Parathyroid adenoma (tissue), 2 donors: Measurements from ENCODE around the gene SMG6.
"Not testable (repeated sequence)": the region's sequence is repeated elsewhere in the genome, so short reads cannot be mapped to it uniquely, and the experiment has no call there.

ENCODE experiments used
- H2AFZ ChIP-seq: fragments of 300-600 bp; sonication (generic); one replicate; pipeline ENCODE4 v1.7.0; 2017; ENCODE audit warnings: antibody characterized with exemption, mild to moderate bottlenecking
- H3K27ac ChIP-seq: fragments of 300-600 bp; sonication (generic); one replicate; pipeline ENCODE4 v1.7.0; 2017
- H3K27me3 ChIP-seq: fragments of 300-600 bp; sonication (generic); one replicate; pipeline ENCODE4 v1.7.0; 2017; ENCODE audit warnings: low read length; ENCODE audit not compliant: control insufficient read depth, insufficient read depth
- H3K36me3 ChIP-seq: fragments of 300-600 bp; sonication (generic); one replicate; pipeline ENCODE4 v1.7.0; 2017; ENCODE audit warnings: low read length; ENCODE audit not compliant: control insufficient read depth, insufficient read depth
- H3K4me1 ChIP-seq: fragments of 300-600 bp; sonication (generic); one replicate; pipeline ENCODE4 v1.7.0; 2017; ENCODE audit warnings: control low read depth
- H3K4me2 ChIP-seq: fragments of 300-600 bp; sonication (generic); one replicate; pipeline ENCODE4 v1.7.0; 2017; ENCODE audit warnings: low read length
- H3K4me3 ChIP-seq: fragments of 300-600 bp; sonication (generic); one replicate; pipeline ENCODE4 v1.7.0; 2017; ENCODE audit warnings: low read depth, low read length
- H3K79me2 ChIP-seq: fragments of 300-600 bp; sonication (generic); one replicate; pipeline ENCODE4 v1.7.0; 2017; ENCODE audit warnings: control low read depth
- H3K9ac ChIP-seq: fragments of 300-600 bp; sonication (generic); one replicate; pipeline ENCODE4 v1.7.0; 2017; ENCODE audit warnings: mild to moderate bottlenecking
- H3K9me3 ChIP-seq: fragments of 300-600 bp; sonication (generic); one replicate; pipeline ENCODE4 v1.7.0; 2017; ENCODE audit warnings: low read length; ENCODE audit not compliant: control insufficient read depth
- TF ChIP-seq, protein P1 (sequence below): fragments of 300-600 bp; sonication (generic); IDR thresholded peaks from one replicate; pipeline ENCODE4 v1.7.0; 2017; ENCODE audit warnings: antibody characterized with exemption, mild to moderate bottlenecking
- donor health status: primary hyperparathyroidism.

The SMG6 gene

DNA sequence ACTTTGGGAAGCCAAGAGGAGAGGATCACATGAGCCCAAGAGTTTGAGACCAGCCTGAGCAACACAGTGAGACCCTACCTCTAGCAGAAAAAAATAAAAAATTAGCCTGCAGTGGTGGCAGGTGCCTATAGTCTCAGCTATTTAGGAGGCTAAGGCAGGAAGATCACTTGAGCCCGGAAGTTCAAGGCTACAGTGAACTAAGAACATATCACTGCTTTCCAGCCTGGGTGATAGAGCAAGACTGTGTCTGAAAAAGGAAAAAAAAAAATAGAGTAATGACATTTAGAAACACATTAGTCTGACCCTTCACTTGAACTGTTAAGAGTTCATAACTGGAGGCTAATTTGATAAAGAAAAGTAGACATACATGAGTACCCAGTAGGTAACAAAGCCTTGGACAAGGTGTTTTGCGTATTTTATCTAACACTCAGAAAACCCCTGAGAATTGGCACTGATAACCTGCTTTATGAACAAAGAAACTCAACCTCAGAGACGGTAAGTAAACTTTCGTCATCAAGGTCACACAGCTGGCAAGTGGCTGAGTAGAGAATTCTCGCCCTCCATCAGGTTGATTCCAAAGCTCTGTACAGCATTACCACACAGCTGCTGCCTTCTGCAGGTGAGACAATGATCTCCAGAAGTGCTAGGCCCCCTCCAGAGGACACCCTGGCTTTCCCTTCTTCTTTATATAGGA, 101.1 kb downstream of the SMG6 start:
- Histone ChIP-seq H2AFZ (no peak overlapping the region), H3K27me3 (no peaks in the 10 kb centered on the region), H3K4me3 (no peak overlapping the region), H3K9ac (no peak overlapping the region), H3K9me3 (no peaks in the 10 kb centered on the region), H3K27ac (no peak overlapping the region), H3K36me3 (no peaks in the 10 kb centered on the region), H3K4me1 (no peaks in the 10 kb centered on the region), H3K79me2 (peaks cover 6% of the 10 kb centered on the region), H3K4me2 (no peak overlapping the region)
- TF ChIP-seq, protein P1, sequence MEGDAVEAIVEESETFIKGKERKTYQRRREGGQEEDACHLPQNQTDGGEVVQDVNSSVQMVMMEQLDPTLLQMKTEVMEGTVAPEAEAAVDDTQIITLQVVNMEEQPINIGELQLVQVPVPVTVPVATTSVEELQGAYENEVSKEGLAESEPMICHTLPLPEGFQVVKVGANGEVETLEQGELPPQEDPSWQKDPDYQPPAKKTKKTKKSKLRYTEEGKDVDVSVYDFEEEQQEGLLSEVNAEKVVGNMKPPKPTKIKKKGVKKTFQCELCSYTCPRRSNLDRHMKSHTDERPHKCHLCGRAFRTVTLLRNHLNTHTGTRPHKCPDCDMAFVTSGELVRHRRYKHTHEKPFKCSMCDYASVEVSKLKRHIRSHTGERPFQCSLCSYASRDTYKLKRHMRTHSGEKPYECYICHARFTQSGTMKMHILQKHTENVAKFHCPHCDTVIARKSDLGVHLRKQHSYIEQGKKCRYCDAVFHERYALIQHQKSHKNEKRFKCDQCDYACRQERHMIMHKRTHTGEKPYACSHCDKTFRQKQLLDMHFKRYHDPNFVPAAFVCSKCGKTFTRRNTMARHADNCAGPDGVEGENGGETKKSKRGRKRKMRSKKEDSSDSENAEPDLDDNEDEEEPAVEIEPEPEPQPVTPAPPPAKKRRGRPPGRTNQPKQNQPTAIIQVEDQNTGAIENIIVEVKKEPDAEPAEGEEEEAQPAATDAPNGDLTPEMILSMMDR: no peak

DNA sequence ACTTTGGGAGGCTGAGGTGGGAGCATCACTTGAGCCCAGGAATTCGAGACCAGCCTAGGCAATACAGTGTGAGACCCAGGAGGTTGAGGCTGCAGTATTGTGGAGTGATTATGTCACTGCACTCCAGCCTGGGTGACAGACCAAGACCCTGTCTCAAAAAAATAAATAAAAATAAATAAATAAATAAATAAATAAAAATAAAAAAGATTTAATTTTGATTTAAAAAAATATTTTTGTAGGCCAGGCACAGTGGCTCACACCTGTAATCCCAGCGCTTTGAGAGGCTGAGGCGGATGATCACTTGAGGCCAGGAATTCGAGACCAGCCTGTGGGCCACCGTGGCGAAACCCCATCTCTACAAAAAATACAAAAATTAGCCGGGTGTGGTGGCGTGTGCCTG, 104.2 kb downstream of the SMG6 start:
- not testable (repeated sequence) for H3K9me3 ChIP-seq, H3K4me3 ChIP-seq, H3K36me3 ChIP-seq, H3K27me3 ChIP-seq, H3K79me2 ChIP-seq, H2AFZ ChIP-seq, H3K9ac ChIP-seq, H3K27ac ChIP-seq, H3K4me2 ChIP-seq
- peaks cover 13% of the 10 kb centered on the region for H3K4me1 ChIP-seq

DNA sequence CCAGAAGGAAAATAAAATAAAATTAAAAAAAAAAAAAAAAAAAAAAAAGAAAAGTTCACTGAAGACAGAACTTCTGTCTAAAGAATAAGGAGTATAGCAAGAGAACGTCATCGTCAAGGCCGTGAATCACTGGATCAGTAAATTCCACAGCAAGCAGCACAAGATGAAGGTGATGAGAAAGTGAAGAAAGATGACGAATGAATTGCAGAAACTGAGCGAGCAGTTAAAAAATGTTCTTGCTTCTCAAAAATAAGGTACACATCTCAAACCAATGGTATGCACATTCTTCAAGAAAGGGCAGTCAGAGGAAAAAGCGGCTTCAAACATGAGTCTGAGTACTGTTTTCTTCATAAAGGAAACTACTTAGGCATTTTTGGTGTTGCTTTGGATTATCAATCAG, 104.7 kb downstream of the SMG6 start:
- no peak overlapping the region for H3K4me3 ChIP-seq
- H3K27ac ChIP-seq: no peak overlapping the region
- TF ChIP-seq, protein P1: no peak
- no peak overlapping the region for H3K4me2 ChIP-seq
- H3K36me3 ChIP-seq: no peaks in the 10 kb centered on the region
- peaks cover 13% of the 10 kb centered on the region for H3K4me1 ChIP-seq
- no peak overlapping the region for H2AFZ ChIP-seq
- H3K9me3 ChIP-seq: no peaks in the 10 kb centered on the region
- peaks cover 11% of the 10 kb centered on the region for H3K79me2 ChIP-seq
- H3K9ac ChIP-seq: no peak overlapping the region
- H3K27me3 ChIP-seq: no peaks in the 10 kb centered on the region

DNA sequence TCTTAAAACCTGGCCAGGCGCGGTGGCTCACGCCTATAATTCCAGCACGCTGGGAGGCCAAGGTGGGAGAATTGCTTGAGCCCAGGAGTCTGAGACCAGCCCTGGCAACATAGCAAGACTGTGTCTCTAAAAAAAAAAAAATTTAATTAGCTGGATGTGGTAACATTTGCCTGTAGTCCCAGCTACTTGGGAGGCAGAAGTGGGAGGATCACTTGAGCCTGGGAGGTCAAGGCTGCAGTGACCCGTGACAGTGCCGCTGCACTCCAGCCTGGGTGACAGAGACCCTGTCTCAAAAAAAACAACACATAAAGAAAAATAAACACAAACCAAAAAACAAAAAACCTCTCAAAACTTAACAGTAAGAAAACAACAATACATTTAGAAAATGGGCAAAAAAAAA, 106.3 kb downstream of the SMG6 start:
- Histone ChIP-seq H3K9ac (no peak overlapping the region), H2AFZ (no peak overlapping the region), H3K9me3 (no peaks in the 10 kb centered on the region), H3K4me3 (no peak overlapping the region), H3K27ac (no peak overlapping the region), H3K79me2 (peaks cover 19% of the 10 kb centered on the region), H3K36me3 (no peaks in the 10 kb centered on the region), H3K4me2 (no peak overlapping the region), H3K4me1 (peaks cover 13% of the 10 kb centered on the region), H3K27me3 (no peaks in the 10 kb centered on the region)
- TF ChIP-seq, protein P1: no peak

DNA sequence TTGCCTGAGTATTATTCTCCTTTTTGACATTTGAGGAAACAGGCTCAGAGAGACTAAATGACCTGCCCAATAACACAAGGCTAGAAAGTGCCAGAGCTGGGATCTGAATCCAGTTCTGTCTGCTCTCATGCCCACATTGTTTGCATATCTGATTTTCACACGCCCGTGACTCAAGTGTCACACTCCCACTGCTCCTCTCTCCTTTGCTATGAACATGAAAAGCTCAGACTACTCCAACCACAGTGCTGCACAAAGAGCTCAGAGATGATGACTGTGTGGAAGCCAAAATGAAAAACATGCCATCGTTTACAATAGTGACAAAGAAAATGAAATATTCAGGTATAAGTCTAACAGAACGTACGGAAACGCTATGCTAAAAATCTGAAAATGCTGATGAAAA, 107.9 kb downstream of the SMG6 start:
- no peak overlapping the region for H2AFZ ChIP-seq
- no peaks in the 10 kb centered on the region for H3K36me3 ChIP-seq

More for the DNA sequence above, 107.9 kb downstream of the SMG6 start:
- peaks cover 13% of the 10 kb centered on the region for H3K4me1 ChIP-seq
- H3K9me3 ChIP-seq: no peaks in the 10 kb centered on the region
- H3K4me3 ChIP-seq: no peak overlapping the region
- peaks cover 19% of the 10 kb centered on the region for H3K79me2 ChIP-seq
- TF ChIP-seq, protein P1: no peak
- no peak overlapping the region for H3K4me2 ChIP-seq
- H3K27ac ChIP-seq: no peak overlapping the region
- no peaks in the 10 kb centered on the region for H3K27me3 ChIP-seq
- no peak overlapping the region for H3K9ac ChIP-seq
